VCaP (cell line): ENCODE results near the gene FGF12.

Source experiments
- H3K27ac ChIP-seq: fragments of 450-650 bp; 2 replicates; pipeline ENCODE4 v1.5.1; 2017
- TF ChIP-seq, protein P1 (sequence below): fragments of 450-650 bp; conservative IDR thresholded peaks from 2 replicates; pipeline ENCODE4 v1.5.1; 2017; ENCODE audit warnings: mild to moderate bottlenecking, moderate library complexity

FGF12 gene

DNA sequence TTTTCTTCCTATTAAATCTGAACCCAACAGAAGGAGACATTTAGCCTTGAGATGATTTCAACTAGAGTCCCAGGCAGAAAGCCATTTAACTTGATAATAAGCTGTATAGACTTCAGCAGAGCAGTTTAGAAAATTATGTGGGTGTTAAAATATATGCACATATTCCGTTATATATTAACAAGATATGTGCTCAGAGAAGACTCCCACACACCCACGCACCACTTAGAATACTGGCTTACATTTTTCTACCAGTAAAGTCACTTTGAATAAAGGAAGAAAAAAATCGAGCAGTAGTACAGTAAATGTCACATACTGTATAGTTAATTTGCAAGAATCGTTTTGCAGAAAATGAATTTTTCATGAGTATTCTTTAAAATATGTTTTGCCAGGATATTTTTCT, 599.3 kb downstream of the FGF12 start:
- TF ChIP-seq, protein P1, sequence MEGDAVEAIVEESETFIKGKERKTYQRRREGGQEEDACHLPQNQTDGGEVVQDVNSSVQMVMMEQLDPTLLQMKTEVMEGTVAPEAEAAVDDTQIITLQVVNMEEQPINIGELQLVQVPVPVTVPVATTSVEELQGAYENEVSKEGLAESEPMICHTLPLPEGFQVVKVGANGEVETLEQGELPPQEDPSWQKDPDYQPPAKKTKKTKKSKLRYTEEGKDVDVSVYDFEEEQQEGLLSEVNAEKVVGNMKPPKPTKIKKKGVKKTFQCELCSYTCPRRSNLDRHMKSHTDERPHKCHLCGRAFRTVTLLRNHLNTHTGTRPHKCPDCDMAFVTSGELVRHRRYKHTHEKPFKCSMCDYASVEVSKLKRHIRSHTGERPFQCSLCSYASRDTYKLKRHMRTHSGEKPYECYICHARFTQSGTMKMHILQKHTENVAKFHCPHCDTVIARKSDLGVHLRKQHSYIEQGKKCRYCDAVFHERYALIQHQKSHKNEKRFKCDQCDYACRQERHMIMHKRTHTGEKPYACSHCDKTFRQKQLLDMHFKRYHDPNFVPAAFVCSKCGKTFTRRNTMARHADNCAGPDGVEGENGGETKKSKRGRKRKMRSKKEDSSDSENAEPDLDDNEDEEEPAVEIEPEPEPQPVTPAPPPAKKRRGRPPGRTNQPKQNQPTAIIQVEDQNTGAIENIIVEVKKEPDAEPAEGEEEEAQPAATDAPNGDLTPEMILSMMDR, result no peak
- no peak overlapping the region for H3K27ac ChIP-seq

DNA sequence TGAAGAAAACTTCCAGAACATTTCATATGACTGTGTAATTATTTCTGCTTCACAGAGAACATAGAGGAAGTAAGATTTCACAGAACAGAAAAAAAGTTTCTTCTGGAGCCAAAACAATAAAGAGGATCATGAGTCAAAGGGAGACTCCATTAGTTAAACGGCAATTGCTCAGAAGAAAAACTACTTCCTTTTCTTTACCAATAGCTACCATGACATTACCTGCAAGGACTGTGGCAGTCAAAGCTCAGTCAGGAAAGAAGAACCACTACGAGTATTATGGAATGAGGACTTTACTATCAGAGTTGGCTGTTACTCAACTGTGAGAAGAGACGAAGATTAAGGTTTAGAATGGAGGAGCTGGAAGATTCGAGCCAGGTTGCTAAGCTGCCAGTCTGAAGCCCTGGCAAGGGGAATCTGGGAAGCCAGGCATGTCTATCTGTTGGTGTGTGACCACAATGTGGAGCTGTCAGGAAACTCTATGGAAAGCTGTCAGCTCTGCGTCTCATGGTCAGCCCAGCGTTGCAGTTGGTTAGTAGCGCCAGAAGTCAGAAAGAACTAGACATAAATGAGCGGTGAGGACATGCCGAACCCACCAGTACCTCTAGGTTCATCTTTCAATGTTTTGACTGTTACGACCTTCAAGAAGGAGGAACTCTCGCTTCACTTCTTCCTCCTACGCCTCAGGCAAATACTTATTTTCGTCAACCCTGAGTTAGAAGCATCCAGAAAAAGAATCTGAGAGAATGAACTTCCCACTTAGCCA, 604.3 kb downstream of the FGF12 start:
- no peak overlapping the region for H3K27ac ChIP-seq
- TF ChIP-seq, protein P1, result no peak

DNA sequence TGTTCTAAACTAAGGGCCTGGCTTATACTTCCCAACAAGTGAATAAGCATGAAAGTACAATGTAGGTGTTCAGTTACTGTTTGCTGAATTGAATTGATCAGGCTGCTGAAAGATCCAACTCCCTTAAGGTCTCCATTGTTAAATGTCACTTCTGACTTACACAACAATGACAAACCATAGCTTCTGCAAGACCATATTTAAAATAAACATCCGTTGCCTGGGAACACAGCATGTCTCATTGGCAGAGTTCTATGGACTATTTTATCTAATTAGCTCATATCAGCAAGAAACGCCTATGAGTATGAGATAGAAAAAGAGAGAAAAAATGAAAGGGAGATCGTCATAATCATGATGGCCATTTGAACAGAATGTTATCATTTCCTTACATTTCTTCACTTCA, 605.4 kb downstream of the FGF12 start:
- TF ChIP-seq, protein P1, result no peak
- H3K27ac ChIP-seq, result no peak overlapping the region

DNA sequence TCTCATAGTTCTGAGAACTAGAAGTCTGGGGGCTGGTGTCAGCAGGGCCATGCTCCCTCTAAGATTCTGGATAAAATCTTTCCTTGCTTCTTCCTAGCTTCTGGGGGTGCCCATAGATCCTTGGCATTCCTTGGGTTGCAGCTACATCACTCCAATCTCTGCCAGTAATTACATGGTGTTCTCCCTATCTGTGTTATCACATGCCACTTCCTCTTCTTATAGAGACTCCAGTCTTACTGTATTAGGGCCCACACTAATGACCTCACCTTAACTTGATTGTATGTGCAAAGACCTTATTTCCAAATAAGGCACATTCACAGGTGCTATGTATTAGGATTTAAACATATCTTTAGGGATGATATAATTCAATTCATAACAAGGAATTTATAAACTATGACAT, 618.5 kb downstream of the FGF12 start:
- TF ChIP-seq, protein P1, result no peak
- no peak overlapping the region for H3K27ac ChIP-seq

DNA sequence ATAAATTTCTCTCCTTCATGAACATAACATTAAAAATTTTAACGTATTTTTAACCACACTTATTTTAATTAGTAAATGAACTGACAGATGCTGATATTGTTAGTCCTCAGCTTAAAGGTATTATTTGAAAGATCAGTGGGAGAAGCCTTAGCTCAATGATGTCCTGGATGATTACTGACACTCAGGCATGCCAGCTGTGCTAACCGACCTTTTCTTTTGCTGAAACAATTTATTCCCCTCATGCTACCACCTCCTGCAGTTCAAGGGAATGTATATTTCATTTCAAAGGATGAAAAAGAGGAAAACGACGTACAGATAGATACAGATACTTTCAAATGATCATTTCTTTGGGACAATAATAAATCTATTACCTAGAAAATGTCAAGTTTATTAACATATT, 620.8 kb downstream of the FGF12 start:
- H3K27ac ChIP-seq, result no peak overlapping the region
- TF ChIP-seq, protein P1, result no peak

DNA sequence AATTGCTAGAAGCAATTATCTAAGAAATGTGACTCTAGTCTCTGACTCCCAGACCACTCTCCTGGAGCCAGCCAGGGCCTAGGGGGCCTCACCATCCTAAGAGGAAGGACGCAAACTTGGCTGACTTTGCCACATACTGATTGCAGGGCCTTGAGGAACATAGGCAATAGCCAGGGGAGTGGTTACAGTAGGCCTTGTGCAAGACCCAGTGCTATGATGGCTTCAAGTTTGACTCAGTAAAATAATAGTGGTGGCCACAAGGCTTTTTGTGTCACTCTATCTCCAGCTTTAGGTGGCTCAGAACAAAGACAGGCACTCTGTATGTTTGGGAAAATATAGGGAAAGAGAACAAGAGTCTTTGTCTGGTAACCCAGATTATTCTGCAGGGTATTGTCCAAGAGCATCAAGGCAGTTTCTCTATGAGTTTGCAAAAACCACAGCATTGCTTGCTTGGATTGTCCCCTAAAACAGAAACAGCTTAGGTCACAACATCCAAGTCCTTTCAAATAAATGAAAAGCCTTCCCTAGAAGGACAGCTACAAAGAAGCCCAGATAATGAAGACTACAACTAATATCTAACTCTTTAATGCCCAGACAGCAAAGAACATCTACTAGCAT, 634.8 kb downstream of the FGF12 start:
- no peak overlapping the region for H3K27ac ChIP-seq
- TF ChIP-seq, protein P1, result no peak

DNA sequence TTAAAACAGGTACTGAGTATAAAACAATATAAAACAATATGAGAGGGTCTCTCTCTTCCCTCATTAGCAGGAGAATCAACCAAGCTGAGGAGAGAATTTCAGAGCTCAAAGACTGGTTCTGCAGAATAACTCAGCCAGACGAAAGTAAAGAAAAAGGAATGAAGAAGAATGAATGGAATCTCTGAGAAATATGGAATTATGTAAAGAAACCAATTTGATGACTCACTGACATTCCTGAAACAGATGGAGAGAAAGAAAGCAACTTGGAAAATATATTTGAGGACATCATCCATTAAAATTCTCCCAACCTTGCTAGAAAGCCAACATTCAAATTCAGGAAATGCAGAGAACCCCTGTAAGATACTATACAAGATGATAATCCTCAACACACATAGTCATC, 635.5 kb downstream of the FGF12 start:
- TF ChIP-seq, protein P1, result no peak
- no peak overlapping the region for H3K27ac ChIP-seq
